Astrocyte (in vitro differentiated cells and primary cell): ENCODE measurements around the gene DNAJC27.

Source experiments
- EZH2 ChIP-seq: IDR thresholded peaks from 2 replicates; pipeline ENCODE4 v1.6.1; 2012; ENCODE audit warnings: mild to moderate bottlenecking, low read length, inconsistent platforms; ENCODE audit not compliant: insufficient read depth
- TF ChIP-seq, protein P1 (sequence below): IDR thresholded peaks from 2 replicates; pipeline ENCODE4 v1.5.1; 2011; ENCODE audit warnings: low read depth, mild to moderate bottlenecking, inconsistent platforms, low read length, moderate library complexity; ENCODE audit not compliant: insufficient read depth

DNA sequence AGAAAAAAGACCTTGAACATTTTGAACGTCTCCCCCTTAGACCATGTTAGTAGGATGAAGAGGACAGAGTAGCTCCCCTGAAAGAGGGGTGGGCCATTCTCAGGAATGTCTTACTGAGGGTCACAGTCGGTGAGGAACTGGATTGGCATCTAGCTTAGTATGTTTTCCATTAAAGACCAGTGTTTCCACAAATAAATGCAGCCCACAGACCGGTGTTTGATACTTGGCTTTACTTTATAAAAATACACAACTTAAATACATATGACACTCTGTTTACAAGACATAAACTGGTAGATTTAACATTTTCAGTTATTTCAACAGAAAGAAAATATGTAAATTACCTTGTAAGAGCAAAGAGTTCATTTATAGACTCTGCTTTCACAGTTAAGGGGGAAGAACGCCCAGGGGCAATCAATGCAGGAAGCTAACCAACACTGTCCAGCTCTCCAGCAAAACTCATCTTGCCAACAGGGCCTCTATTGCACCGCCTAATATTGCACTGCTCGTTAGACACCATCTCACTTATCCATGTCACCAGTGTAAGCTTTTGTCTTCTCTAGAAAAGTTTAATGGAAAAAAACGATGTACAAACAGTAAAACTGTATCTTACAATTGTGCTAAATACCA lies 28.2 kb downstream of the DNAJC27 start:
- TF ChIP-seq, protein P1, sequence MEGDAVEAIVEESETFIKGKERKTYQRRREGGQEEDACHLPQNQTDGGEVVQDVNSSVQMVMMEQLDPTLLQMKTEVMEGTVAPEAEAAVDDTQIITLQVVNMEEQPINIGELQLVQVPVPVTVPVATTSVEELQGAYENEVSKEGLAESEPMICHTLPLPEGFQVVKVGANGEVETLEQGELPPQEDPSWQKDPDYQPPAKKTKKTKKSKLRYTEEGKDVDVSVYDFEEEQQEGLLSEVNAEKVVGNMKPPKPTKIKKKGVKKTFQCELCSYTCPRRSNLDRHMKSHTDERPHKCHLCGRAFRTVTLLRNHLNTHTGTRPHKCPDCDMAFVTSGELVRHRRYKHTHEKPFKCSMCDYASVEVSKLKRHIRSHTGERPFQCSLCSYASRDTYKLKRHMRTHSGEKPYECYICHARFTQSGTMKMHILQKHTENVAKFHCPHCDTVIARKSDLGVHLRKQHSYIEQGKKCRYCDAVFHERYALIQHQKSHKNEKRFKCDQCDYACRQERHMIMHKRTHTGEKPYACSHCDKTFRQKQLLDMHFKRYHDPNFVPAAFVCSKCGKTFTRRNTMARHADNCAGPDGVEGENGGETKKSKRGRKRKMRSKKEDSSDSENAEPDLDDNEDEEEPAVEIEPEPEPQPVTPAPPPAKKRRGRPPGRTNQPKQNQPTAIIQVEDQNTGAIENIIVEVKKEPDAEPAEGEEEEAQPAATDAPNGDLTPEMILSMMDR, result no peak
- no peak for TF ChIP-seq EZH2
